HG03354 (cell line): ENCODE data around the gene MXRA8.
"Not testable (repeated sequence)": the region's sequence is repeated elsewhere in the genome, so short reads cannot be mapped to it uniquely, and the experiment has no call there.

ENCODE experiments used
- ATAC-seq: cut with Tn5 transposase; IDR thresholded peaks from one replicate; pipeline ENCODE4 v1.9.1; 2021; ENCODE audit warnings: mild to moderate bottlenecking; ENCODE audit not compliant: unreplicated experiment, poor library complexity, severe bottlenecking

Gene MXRA8, protein sequence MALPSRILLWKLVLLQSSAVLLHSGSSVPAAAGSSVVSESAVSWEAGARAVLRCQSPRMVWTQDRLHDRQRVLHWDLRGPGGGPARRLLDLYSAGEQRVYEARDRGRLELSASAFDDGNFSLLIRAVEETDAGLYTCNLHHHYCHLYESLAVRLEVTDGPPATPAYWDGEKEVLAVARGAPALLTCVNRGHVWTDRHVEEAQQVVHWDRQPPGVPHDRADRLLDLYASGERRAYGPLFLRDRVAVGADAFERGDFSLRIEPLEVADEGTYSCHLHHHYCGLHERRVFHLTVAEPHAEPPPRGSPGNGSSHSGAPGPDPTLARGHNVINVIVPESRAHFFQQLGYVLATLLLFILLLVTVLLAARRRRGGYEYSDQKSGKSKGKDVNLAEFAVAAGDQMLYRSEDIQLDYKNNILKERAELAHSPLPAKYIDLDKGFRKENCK

DNA sequence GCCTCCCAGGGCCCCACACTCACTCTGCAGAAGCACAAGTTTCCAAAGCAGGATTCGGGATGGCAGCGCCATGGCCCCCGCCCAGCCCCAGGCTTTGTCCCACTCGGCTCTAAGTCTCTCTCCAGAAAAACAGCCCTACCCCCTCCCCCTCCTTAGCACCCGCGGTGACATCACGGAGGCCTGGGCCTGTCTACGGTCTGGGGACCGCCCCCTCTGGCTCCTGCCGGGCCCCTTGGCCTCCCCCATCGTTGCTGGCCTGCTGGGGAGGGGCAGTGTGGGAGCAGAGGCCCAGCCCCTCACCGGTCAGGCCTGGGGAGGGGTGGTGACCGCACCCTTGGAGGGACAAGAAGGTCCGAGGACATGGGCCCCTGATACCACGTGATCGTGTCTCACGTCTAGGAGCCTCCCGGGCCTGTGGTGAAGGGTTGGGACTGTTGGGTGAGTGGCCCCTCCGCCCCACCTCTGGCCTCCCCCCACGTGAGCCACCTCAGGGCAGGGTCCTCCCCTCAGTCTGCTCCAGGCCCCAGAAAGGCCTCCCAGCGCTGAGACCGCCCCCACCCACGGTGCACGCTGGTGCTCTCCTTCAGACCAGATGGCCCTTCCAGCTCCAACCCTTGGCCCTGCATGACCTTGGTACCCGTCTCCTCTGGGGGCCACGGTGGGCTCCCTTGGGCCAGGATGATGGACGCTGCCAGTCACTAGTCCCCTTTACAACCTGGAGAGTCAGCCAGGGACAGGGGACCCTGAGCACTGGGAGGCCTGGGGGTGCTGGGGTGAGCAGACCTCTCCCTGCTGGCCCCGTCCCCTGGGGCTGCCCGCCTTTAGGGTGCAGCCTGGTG is at the start of gene MXRA8:
Gene MXRA8 (minus strand): TSS at position 123 of the 839 bp plus-strand sequence. CDS start 51 bp downstream, at position 72.
- ATAC-seq, result no peak

DNA sequence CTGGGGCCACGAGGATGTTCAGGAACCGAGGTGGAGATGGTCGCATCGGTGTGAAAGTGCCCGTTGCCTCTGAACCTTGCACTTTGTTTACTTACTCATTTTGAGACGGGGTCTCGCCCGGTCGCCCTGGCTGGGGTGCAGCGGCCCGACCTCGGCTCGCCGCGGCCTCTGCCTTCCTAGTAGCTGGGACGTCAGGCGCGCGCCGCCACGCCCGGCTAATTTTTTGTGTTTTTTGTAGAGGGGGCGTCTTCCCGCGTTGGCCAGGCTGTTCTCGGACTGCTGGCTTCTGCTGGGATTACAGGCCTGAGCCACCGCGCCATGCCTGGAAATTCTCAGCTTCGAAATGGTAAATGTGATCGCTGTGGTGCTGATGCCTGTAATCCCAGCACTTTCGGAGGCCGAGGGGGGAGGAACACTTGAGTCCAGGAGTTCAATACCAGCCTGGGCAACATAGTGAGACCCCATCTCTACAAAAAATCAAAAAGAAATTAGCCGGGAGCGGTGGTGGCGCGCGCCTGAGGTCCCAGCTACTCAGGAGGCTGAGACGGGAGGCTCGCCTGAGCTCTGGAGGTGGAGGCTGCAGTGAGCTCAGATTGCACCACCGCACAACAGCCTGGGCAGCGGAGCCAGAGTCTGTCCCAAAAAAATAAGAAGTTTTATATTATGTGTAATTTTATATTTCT is 49.4 kb upstream of the MXRA8 start:
- peak; percentile 39 for ATAC-seq

DNA sequence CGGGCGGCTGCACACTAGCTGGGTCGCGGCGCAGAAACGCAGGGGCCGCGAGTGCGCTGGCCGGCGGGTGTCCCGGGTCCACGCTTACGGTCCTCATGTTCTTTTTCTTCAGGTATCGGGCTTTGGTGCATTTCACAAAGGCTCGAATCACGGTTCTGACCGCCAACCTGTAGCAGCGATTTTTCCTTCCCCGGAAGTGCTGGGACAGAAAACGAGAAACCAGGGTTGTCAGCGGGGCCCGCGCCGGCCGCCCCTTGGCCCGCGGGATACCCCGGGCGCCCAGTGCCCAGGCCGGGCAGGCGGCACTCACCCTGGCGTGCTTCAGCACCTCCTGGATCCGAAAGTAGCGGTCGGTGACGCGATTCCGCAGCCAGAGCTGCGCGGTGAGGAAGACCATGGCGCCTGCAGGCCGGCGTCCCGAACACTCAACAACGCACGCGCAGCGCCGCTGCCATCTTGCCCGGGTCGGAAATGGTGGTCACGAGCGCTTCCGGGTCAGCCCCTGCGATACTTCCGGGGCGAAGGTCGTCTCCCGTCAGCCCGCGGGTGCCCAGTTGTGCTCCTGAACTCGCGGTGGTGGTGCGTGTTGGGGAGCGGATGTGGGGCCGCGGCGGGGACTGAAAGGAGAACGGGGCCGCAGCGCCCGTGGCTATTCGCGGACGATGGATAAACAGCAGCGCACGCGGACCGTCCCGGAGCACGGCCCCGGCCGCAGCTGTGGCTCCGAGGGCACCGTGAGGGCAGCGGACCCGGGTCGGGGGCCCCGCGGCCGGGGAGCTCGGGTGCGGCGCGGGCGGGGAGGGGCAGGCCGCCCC is 48.7 kb upstream of the MXRA8 start, which contains the start of gene MRPL20:
Gene MRPL20 (minus strand): TSS at position 473 of the 815 bp plus-strand sequence. CDS start 76 bp downstream, at position 397.
- peak; percentile 88 for ATAC-seq

DNA sequence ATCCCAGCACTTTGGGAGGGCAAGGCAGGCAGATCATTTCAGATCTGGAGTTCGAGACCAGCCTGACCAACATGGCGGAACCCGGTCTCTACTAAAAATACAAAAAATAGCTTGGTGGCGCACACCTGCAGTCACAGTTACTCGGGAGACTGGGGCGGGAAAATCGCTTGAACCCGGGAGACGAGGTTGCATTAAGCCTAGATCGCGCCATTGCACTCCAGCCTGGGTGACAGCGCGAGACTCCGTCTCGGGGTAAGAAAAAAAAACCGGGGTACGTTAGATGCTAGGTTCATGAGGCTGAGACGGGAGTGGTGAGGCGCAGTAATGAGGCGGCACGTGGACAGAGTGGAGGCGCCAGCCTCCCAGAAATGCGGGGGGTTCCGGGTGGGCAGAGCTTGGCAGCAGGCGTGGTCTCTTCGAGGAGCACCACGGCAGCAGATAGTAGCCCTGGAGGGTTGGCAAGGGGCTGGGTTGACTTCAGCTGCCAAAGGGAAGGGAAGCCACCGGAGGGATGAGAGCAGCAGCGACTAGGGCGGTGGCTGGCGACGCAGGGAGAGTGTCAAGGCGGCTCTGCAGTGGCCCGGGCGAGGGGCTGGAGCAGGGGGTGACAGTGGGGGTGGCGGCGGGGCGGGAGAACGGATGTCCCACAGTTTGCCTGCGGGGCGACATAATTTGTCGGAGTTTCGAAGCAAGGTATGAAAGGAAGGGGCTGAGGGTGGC is 47.9 kb upstream of the MXRA8 start:
- ATAC-seq, result no peak

DNA sequence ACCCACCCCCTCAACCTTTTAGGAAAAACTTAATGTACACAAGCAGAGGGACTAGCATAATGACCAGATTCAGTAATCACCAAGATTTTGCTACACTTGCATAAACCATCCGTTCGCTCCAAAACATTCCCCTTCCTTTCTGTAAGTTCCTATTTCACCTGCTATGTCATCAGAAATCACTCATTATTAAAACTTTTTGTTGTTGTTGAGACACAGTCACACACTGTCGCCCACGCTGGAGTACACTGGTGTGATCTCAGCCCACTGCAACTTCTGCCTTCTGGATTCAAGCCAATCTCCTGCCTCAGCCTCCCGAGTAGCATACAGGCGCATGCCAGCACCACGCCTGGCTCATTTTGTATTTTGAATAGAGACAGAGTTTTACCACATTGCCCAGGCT is 45.3 kb upstream of the MXRA8 start:
- ATAC-seq, result no peak

DNA sequence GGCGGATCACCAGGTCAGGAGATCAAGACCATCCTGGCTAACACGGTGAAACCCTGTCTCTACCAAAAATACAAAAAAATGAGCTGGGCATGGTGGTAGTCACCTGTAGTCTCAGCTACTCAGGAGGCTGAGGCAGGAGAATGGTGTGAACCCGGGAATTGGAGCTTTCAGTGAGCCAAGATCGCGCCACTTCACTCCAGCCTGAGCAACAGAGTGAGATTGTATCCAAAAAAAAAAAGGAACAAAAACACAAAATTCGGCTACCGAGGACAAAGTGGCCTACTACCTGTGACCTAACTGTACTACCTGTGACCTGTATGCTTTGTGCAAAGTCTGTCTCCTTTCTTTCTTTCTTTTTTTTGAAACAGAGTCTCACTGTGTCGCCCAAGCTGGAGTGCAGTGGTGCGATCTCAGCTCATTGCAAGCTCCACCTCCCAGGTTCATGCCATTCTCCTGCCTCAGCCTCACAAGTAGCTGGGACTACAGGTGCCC is 44.6 kb upstream of the MXRA8 start:
- ATAC-seq, result not testable (repeated sequence)

DNA sequence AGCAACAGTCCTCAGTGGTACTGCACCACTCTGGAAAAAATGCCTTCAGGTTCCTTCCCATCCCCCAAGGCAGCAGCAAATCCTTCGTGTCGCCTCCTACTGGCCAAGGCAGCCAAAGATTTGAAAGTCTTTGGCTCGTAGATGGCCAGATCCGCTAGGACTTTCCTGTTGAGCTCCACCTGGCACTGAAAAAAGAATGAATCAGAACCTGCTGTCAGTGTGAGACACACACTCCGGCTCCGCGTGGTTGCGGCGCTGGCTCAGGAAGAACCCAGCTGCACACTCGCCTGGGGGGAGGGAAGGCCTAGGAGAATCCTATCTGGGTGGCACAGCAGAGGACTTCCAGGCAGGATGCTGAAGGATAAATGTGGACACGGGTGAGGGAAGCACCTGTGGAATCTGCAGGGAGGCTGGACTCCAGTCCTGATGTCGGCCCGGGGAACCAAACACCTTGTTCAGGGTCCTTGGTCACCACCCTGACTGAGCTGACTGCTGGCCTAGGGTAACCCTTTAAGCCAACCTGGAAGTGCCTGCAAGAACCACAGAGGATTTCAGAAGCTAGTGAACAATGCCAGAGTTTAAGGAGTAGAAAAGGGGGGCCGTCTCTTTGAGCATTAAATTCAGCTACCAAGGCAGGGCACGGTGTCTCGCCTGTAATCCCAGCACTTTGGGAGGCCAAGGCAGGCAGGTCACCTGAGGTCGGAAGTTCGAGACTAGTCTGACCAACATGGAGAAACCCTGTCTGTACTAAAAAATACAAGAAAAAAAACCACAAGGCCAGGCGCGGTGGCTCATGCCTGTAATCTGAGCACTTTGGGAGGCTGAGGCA is 43.9 kb upstream of the MXRA8 start:
- no peak for ATAC-seq

DNA sequence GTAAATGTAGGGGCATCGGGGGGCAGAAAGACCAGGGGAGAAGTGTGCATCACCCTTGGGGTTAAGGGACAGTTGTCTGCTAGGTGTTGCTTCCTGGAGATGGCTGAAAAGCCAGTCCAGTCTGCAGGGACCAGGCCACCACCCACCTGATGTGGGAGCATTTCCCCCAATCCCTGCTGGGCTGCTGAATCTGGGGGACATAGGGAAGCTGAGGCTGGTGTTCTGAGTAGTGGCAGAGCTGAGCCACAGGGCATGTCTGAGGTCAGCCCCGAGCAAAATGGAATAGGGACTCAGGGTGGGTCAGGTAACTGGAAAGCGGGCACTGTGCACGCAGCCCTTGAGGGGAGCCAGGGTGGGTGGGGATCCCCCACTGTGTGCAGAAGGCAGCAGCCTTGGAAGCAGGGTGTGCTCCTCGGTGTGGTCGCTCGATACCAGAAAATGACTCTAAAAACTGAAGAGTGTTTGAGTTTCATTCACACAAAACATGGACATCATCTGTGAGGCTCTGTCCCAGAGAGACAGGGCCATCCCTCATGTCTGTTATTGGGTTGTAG is 43.2 kb upstream of the MXRA8 start:
- no peak for ATAC-seq

DNA sequence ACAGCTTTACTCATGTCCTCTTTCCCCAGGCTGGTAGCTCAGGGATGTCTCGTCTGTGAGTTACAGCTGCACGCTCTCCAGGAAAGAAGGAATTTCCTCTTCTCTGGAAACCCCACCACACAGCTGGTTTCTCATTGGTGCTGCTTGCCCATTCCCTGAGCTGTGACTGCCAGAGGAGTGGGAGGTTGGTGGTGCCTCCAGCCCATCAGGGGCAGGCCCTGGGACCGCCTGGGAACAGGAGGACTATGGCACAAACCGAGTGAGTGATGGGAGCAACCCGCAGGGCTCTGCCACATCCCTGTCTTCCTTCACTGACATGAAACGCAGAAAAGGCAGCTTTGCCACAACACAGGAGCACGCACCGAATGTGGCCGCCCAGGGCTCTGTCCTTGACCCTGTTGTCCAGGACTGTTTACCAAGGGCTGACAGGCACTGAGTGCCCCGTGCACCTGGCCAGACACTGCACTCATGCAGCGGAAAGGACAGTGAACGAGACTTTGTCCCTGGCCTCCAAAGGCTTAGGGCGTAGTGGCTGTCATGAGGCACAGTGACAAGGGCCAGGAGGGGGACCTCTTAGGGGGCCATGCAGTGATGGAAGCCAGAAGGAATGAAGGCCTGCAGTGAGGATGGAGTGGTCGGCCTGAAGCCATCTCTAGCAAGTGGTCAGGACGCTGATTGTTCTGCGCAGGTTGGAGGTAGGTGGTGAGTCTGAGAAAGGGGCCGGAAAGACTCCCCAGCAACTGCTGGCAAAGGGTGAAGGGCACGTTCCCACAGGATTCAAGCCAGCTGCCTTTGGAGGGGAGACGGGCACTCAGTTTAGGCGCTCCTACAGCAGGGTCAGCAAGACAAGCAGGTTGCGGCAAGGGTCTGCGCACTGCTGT is 42.5 kb upstream of the MXRA8 start:
- no peak for ATAC-seq

DNA sequence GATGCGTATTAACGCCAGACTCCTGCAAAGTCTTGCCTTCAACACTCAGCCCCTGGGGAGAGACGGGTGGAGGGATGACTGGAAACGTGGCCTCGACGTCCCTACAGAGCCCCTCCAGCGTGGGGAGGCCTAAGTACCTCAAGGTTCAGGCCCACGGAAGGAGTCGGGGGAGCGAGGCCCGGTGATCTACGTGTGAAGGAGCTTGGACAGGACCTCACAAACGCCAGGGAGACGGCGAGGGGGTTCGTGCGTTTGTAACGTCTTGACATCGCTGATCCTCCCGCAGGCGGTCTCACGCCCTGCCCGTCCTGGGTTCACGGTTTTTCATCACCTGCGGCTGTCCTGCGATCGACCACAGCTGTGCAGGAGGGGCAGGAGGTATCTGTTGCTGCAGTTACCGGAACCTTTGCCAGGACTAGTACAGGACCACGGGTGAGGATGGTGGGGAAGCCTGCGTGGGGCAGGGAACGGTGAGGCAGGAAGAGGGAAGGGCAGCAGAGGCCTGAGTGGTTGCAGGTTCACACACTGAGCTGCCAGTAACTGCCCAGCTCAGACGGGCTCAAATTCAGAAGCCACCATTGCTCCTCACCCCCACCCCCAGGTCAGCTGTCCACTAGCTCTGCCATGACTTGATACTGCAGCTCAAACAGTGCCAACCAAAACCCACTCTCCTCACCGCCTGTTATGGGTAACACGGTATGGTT is 41.7 kb upstream of the MXRA8 start:
- ATAC-seq, result no peak

DNA sequence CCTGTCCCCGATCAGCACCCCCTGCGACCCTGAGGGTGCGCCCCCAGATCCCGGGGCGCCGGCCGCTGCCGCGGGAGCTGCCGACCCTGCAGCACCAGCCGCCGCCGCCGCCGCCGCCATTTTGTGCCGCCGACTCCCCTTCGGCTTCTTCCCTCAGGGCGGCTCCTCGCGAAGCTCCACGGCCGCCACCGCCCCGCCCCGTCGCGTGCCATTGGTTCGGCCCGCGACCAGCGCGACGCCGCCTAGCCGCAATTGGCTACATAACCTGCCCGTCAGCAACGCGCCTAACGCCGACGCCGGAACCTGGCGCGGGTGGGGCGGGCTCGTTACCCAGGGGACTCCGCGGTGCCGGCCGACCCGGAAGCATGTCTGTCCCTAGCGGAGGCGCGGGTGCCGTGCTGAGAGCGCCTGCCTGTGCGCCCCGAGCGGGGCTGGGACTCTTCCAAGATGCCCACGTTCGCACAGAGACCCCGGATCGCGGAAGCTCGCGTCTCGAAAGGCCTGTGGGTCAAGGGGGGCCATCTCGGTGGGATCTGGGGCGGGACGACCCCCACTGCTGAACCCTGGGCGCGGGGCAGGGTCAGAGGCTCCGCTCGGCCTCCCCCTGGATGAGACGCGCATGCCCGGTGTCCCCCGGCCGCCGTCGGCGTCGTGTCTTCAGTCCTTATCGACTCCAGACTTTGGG is 41.0 kb upstream of the MXRA8 start, which contains the start of gene CCNL2:
Gene CCNL2 (minus strand): TSS at position 149 of the 685 bp plus-strand sequence. CDS start 29 bp downstream, at position 120.
- ATAC-seq, result peak; percentile 93

DNA sequence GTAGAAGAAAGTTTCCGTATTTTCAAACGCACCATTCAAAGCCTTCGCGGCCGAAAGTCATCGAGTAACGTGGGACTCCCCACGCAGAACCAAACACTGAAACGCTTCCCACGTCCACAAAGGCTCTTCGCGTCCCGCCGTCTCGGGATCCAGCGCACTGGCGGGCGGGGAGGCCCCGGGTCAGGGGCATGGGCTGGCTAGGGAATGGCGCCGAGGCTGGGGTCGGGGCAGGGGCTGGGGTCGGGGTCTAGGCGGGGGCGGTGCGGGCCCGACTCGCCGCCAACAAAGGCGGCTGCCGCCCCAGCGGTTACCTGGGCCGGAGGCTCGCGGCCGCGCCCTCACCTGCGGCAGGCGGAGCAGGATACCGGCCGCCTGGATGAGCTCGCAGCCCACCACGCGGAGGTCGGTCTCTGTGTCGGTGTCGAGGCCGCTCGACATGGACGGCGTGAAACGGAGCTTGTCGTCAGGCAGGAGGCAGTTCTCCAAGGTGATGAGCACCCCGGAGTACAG is 40.4 kb upstream of the MXRA8 start:
- peak; percentile 2 for ATAC-seq

DNA sequence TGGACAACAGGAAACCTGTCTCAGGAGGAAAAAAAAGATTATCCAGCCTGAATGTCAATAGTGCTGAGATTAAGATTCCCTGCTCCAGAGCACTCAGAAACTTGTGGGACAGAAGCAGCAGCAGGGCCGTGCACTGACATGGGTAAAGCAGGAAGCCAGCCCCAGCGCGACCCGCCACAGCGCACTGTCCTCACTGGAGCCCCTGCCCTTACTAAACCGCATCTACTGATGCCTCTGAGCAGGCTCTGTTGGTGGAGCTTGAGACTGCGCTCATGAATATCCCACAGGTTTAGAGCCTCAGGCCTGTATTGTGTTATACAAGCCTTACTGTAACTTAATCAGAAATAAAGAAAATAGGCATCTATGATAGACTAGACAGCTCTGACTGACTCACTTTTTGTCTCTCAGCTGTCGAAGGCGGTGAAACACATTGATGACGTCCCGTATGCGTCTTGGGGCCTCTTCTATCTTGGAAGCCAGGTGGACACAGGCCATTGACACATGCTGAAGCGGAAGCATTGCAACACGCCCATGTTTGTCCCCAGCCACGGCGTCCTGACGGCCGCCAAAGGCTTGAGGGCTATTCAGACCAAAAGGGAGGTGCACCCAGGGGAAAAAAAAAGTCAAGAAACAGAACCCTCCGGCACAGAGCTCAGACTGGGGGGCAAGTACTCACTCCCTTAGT is 39.6 kb upstream of the MXRA8 start:
- no peak for ATAC-seq

DNA sequence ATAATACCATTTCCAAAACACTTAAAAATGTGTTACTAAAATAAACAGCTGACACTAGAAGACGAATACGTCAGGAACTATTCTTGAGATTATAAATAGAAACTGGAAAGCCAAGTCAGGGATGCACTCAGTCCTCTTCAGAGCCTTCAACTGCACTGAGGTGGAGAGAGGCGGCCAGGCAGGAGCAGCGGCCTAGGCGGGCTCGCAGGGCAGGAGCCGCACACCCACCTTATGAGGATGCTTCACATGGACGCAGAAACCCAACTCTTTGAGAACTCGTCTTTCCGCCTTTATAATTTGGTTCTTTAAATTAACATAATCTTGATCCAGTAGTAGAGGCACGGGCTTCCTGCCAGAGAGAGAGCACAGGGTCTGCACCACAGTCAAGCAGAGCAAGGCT is 36.8 kb upstream of the MXRA8 start:
- no peak for ATAC-seq
